ENCODE results near the gene SLC44A3.

GRCh38 chr1:94819238-94819944, 766 bp upstream of the SLC44A3 start:
- TF ChIP-seq EZH2 (IDR thresholded peaks at IDR 0.05), result no peak
- no peak for TF ChIP-seq POLR2AphosphoS5 (IDR thresholded peaks at IDR 0.05; ENCODE audit: borderline replicate concordance, low read depth, low read length)
- no peak for TF ChIP-seq FOXP2 (optimal IDR thresholded peaks at IDR 0.05; ENCODE audit: control extremely low read depth, extremely low read length, insufficient read depth)

All from SK-N-MC (cell line).